Gastroesophageal sphincter (tissue), 4 donors: ENCODE measurements around the gene KLHL5. TPM values are rescaled to one million over a fixed set of nuclear protein-coding genes. Genes with fewer than 3 reads are reported as not detected.

ENCODE experiments used
- ATAC-seq: fragments of 150-250 bp; one replicate; pipeline ENCODE4 v1.9.1; 2016; ENCODE audit warnings: mild to moderate bottlenecking, moderate library complexity
- H3K27ac ChIP-seq, 4 donors: fragments of 200-600 bp; sonication (generic) in 3 of 4; 1 replicate in 3 of 4; 2 replicates in 1 of 4; pipeline ENCODE4 v1.5.1; 2016 to 2019
- H3K27me3 ChIP-seq: fragments of 200-600 bp; sonication (generic); one replicate; pipeline ENCODE4 v1.5.1; 2019
- H3K36me3 ChIP-seq, 2 donors: fragments of 200-600 bp; sonication (generic); one replicate each; pipeline ENCODE4 v1.5.1; 2019; ENCODE audit warnings: control low read depth in 1 of 2
- H3K4me1 ChIP-seq, 3 donors: fragments of 200-600 bp; sonication (generic); 1 replicate in 2 of 3; 2 replicates in 1 of 3; pipeline ENCODE4 v1.5.1; 2016 to 2019; ENCODE audit warnings: control low read depth in 2 of 3
- H3K4me3 ChIP-seq, 2 donors: fragments of 200-600 bp; sonication (generic); one replicate each; pipeline ENCODE4 v1.5.1; 2019; ENCODE audit warnings: mild to moderate bottlenecking in 1 of 2, moderate library complexity in 1 of 2
- H3K9me3 ChIP-seq, 3 donors: fragments of 200-600 bp; sonication (generic); one replicate each; pipeline ENCODE4 v1.5.1; 2017 to 2019; ENCODE audit warnings: control low read depth in 2 of 3
- EP300 ChIP-seq: sonication (generic); formaldehyde crosslinking; IDR thresholded peaks from one replicate; pipeline ENCODE4 v1.6.1; 2017; ENCODE audit warnings: antibody characterized with exemption, mild to moderate bottlenecking
- POLR2A ChIP-seq, 2 donors: fragments of 450-650 bp; IDR thresholded peaks; one replicate each; pipeline ENCODE4 v1.6.1; 2017; ENCODE audit warnings: antibody characterized with exemption in 2 of 2, mild to moderate bottlenecking in 2 of 2, moderate library complexity in 1 of 2
- POLR2AphosphoS5 ChIP-seq: sonication (generic); formaldehyde crosslinking; IDR thresholded peaks from one replicate; pipeline ENCODE4 v1.6.1; 2017; ENCODE audit warnings: antibody characterized with exemption
- WGBS, 2 donors: methylation state at CpG; one replicate each; pipeline ENCODE4 v1.1.5; 2018; ENCODE audit warnings: low coverage in 1 of 2; 5-methylcytosine and 5-hydroxymethylcytosine counted together
- total RNA-seq, 4 donors: library from RNA; depleted of rRNA; stranded (reverse); fragments of >200 nt; gene quantifications; one replicate each; pipeline ENCODE4 v1.1.0, GENCODE V29; 2016
- TF ChIP-seq, protein P1 (sequence below), 4 experiments: fragments of 200-600 bp in 2 of 4; fragments of 450-650 bp in 2 of 4; sonication (generic) in 1 of 4; IDR thresholded peaks; one replicate each; pipeline ENCODE4 v1.5.1; 2017 to 2019; ENCODE audit warnings: antibody characterized with exemption in 4 of 4, mild to moderate bottlenecking in 2 of 4, moderate library complexity in 2 of 4

The KLHL5 gene
- total RNA-seq, 4 donors from 2014 or later: 57.5 to 143 (median 106) TPM

DNA sequence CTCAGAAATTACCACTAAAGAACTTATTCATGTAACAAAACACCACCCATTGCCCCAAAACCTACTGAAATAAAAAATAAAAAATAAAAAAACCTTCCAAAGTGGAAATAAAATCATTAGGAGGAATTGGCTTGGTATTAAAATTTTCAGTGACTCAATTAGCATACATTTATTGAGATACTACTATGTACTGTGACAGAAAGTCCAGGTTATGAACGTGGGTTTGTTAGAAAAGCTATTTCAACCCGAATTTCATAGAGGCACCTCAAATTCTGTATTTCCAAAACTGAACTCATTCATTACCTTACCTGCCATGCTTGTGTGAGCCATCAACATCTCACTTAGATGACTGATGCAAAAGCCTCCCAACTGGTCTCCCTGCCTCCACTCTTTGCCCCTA is 16.8 kb downstream of the KLHL5 start:
- Histone ChIP-seq H3K36me3 (peaks cover 0 to 24% of the 10 kb centered on the region in 2 donors), H3K4me1 (no peaks in the 10 kb centered on the region), H3K27me3 (no peaks in the 10 kb centered on the region), H3K9me3 (no peaks in the 10 kb centered on the region), H3K27ac (no peak overlapping the region), H3K4me3 (no peak overlapping the region)
- no peak for TF ChIP-seq EP300
- no peak for TF ChIP-seq POLR2AphosphoS5
- no peak for TF ChIP-seq POLR2A (IDR thresholded peaks at IDR 0.05)
- TF ChIP-seq, protein P1, sequence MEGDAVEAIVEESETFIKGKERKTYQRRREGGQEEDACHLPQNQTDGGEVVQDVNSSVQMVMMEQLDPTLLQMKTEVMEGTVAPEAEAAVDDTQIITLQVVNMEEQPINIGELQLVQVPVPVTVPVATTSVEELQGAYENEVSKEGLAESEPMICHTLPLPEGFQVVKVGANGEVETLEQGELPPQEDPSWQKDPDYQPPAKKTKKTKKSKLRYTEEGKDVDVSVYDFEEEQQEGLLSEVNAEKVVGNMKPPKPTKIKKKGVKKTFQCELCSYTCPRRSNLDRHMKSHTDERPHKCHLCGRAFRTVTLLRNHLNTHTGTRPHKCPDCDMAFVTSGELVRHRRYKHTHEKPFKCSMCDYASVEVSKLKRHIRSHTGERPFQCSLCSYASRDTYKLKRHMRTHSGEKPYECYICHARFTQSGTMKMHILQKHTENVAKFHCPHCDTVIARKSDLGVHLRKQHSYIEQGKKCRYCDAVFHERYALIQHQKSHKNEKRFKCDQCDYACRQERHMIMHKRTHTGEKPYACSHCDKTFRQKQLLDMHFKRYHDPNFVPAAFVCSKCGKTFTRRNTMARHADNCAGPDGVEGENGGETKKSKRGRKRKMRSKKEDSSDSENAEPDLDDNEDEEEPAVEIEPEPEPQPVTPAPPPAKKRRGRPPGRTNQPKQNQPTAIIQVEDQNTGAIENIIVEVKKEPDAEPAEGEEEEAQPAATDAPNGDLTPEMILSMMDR (IDR thresholded peaks at IDR 0.05): no peak
- ATAC-seq: no peak
- 90 to 91% methylated on average over 2 of the region's 2 CpGs for WGBS, 2 donors

DNA sequence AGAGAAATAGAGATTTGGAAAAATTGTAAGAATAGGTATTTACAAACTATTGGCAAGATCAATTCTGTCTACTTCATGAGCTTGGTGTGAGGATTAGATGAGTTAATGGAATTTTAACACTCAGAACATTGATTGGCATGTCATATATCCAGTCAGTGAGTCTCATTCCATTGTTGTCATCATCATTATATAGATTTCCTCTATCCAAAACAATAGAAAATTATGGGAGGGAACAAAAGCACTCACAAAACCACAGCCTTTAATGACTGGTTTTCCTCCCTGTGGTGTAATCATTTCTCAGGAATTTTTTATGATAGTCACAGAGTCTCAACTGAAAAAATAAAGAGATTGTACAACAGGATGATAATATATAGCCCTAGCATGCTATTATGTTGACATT is 21.1 kb downstream of the KLHL5 start:
- Histone ChIP-seq H3K27ac (no peak overlapping the region), H3K4me1 (no peaks in the 10 kb centered on the region), H3K36me3 (peaks cover 0 to 38% of the 10 kb centered on the region in 2 donors), H3K4me3 (no peak overlapping the region), H3K9me3 (no peaks in the 10 kb centered on the region), H3K27me3 (no peaks in the 10 kb centered on the region)
- TF ChIP-seq, protein P1 (IDR thresholded peaks at IDR 0.05): no peak
- TF ChIP-seq POLR2A (IDR thresholded peaks at IDR 0.05) (no peak), POLR2AphosphoS5 (no peak), EP300 (no peak)
- ATAC-seq: no peak

DNA sequence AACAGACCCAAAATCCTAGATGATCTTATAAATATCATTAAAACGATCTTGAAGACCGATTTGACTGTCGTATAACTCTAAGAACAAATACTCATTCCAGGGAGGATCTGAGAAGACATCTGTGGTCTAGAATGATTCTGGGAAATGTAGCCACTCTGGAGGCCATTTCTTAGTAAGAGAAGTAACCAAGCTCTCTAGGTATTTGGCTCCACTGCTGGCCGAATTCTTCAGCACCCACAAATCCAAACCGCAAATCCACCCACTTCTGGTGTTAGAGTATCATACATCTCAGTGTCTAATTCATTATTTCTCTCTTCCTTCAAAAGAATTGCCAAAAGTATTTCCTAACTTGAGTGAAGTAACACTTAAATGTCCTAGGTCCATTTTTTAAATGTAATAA is 23.9 kb downstream of the KLHL5 start:
- Histone ChIP-seq H3K4me1 (no peaks in the 10 kb centered on the region), H3K4me3 (no peak overlapping the region), H3K36me3 (peaks cover 0 to 41% of the 10 kb centered on the region in 2 donors), H3K27ac (no peak overlapping the region), H3K9me3 (no peaks in the 10 kb centered on the region), H3K27me3 (no peaks in the 10 kb centered on the region)
- 92% methylated on average over 2 to 5 of the region's 5 CpGs for WGBS, 2 donors
- TF ChIP-seq EP300 (no peak), POLR2A (IDR thresholded peaks at IDR 0.05) (no peak), POLR2AphosphoS5 (no peak)
- TF ChIP-seq, protein P1 (IDR thresholded peaks at IDR 0.05): no peak
- ATAC-seq: no peak

DNA sequence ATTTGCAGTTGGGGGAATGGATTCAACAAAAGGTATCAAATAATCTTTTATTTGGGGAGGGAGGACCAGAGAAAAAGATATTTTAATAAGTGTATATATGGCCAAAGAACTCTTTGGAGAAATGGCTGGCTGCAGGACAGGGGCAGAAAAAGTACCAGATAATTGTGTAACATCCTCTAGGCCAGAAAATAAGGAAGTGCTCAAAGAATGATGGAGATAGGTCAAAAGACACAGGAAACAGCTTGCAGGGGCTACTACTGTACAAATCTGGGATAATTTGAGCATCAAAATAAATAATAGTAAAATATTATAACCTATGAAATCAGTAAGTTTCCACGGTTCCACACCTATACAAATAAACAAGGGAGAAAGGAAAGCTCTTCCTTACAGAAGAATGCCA is 34.8 kb downstream of the KLHL5 start:
- Histone ChIP-seq H3K27ac (no peak overlapping the region), H3K36me3 (peaks cover 0 to 36% of the 10 kb centered on the region in 2 donors), H3K27me3 (no peaks in the 10 kb centered on the region), H3K4me1 (no peaks in the 10 kb centered on the region), H3K9me3 (no peaks in the 10 kb centered on the region), H3K4me3 (no peak overlapping the region)
- ATAC-seq: no peak
- TF ChIP-seq, protein P1 (IDR thresholded peaks at IDR 0.05): no peak
- TF ChIP-seq POLR2AphosphoS5 (no peak), POLR2A (IDR thresholded peaks at IDR 0.05) (no peak), EP300 (no peak)
- WGBS, 2 donors: 93% methylated on average over 1 of the region's 1 CpG; no CpG with 5 or more reads in 1 of the 2 donors

DNA sequence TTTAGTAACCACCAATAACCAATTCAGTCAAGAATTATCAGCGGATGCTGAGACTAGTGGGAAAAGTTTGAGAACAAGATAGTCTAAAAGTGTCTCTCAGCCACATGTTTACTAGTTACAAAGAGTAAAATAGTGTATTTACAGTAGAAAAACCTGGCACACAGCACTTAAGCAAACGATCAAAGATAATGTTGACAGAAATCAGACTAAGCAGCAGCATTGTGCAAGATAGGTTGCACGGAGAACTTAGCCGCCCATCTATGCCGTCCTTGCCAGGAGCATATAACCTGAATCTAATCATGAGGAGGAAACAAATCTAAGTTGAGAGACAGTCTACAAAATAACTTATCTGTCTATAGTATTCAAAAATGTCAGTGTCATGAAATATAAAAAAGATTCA is 35.3 kb downstream of the KLHL5 start:
- TF ChIP-seq POLR2A (IDR thresholded peaks at IDR 0.05) (no peak), EP300 (no peak), POLR2AphosphoS5 (no peak)
- TF ChIP-seq, protein P1 (IDR thresholded peaks at IDR 0.05): no peak

More for the DNA sequence above, 35.3 kb downstream of the KLHL5 start:
- no peak overlapping the region for H3K4me3 ChIP-seq
- no peak overlapping the region for H3K27ac ChIP-seq
- H3K4me1 ChIP-seq: no peaks in the 10 kb centered on the region
- no peaks in the 10 kb centered on the region for H3K9me3 ChIP-seq
- H3K36me3 ChIP-seq: peaks cover 0 to 36% of the 10 kb centered on the region in 2 donors
- WGBS, 2 donors: 69 to 85% methylated on average over 4 to 5 of the region's 5 CpGs
- H3K27me3 ChIP-seq: no peaks in the 10 kb centered on the region
- ATAC-seq: no peak
